HG03045 (cell line): ENCODE data around the gene FGF19.
"Not testable (repeated sequence)": the region's sequence is repeated elsewhere in the genome, so short reads cannot be mapped to it uniquely, and the experiment has no call there.

Experiments
- ATAC-seq: cut with Tn5 transposase; IDR thresholded peaks from one replicate; pipeline ENCODE4 v1.9.1; 2021; ENCODE audit warnings: mild to moderate bottlenecking, moderate library complexity; ENCODE audit not compliant: unreplicated experiment

Gene FGF19

DNA sequence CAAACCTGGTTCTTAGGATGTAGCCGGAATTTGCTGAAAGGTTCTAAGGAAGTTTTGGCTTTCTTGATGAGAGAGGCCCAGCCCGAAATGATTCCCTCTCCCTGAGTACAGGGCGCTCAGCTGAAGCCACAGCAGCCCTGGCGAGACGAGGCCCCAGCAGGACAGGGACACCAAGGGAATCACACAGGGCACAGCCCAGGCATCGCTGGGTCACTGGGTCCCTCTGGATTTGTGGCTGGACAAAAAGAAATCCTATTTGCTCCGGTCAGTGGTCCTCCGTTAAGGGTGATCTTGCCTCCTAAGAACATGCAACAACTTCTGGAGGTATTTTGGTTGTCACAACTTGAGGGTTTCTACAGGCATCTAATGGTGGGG lies 6.4 kb downstream of the FGF19 start:
- ATAC-seq: no peak

- ATAC-seq: no peak
These were observed 6.9 kb downstream of the FGF19 start for GRCh38 chr11:69696749-69697468.

DNA sequence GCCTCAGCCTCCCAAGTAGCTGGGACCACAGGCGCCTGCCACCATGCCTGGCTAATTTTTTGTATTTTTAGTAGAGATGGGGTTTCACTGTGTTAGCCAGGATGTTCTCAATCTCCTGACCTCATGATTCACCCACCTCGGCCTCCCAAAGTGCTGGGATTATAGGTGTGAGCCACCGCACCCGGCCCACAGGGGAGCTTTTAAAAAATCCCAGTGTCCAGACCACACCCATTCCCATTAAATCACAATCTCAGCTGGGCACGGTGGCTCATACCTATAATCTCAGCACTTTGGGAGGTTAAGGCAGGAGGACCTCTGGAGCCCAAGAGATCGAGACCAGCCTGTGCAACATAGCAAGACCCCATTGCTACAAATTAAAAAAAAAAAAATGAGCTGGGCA lies 7.8 kb downstream of the FGF19 start:
- not testable (repeated sequence) for ATAC-seq

DNA sequence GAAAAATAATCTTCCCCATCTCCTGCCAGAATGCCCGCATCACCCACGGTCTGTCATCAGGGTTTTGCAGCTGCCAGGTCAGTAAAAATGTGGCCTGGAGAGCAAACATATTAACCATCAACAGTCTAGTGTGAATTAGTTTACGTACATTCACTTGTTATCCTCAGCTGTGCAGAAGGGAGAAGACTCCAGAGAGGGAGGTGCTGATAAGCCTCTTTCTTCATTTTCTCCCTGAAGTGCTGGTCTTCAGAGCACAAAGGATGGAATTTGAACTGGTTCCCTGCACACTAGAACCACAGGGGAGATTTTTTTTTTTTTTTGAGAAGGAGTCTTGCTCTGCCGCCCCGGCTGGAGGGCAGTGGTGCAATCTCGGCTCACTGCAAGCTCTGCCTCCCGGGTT lies 8.2 kb downstream of the FGF19 start:
- ATAC-seq: no peak

DNA sequence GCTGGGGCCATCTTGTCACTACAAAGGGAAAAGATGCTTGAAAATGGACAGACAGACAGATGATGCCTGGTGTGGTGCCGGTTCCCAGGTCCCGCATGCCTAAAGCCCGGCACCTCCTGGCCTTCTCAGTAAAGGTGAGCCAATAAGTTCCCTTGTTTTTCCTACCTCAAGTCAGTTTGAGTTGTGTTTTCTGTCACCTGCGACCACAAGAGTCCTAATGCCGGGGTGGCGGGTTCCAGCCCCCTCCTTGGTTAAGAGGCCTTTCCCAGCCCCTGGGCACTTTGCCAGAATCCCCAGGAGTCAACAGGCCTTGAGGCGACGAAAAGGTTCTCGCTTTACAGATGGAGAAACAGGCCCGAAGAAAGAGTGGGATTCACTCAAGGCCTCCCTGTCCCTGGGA lies 9.0 kb downstream of the FGF19 start:
- no peak for ATAC-seq

GRCh38 chr11:69692422-69692821 lies 11.4 kb downstream of the FGF19 start:
- no peak for ATAC-seq

- no peak for ATAC-seq
These were observed 12.4 kb downstream of the FGF19 start for GRCh38 chr11:69691463-69691862.

- no peak for ATAC-seq
These were observed 14.1 kb downstream of the FGF19 start for GRCh38 chr11:69689484-69690319.

- ATAC-seq: not testable (repeated sequence)
These were observed 15.7 kb downstream of the FGF19 start for GRCh38 chr11:69687969-69688771.

GRCh38 chr11:69686856-69687255 lies 17.0 kb downstream of the FGF19 start:
- no peak for ATAC-seq

- ATAC-seq: no peak
These were observed 17.4 kb downstream of the FGF19 start for GRCh38 chr11:69686452-69686851.

GRCh38 chr11:69685348-69685747 lies 18.5 kb downstream of the FGF19 start:
- ATAC-seq: no peak

- no peak for ATAC-seq
These were observed 19.2 kb downstream of the FGF19 start for GRCh38 chr11:69684651-69685050.

DNA sequence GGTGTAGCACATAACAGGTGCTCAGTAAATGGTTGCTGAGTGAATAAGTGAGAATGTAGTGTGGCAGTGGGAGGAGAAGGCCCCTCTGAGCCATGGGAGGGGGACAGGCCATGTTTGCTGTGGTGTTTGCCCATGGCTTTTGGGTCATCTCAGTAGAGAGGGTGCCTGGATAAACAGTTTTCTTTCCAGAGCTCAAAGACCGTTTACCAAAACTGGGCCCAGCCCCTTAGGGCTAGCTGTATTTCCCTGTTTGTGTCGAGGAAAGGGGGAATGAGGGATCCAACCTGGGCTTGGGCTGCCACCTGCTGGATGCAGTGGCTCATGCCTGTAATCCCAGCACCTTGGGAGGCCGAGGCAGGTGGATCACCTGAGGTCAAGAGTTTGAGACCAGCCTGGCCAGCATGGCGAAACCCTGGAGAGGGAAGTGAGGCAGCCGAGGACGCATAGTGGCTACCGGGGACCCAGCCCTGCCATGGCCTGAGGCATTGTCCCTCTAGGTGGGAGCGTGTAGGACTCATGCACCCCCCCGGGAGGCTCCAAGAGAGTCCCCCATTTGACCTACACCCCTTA lies 20.0 kb downstream of the FGF19 start:
- no peak for ATAC-seq

DNA sequence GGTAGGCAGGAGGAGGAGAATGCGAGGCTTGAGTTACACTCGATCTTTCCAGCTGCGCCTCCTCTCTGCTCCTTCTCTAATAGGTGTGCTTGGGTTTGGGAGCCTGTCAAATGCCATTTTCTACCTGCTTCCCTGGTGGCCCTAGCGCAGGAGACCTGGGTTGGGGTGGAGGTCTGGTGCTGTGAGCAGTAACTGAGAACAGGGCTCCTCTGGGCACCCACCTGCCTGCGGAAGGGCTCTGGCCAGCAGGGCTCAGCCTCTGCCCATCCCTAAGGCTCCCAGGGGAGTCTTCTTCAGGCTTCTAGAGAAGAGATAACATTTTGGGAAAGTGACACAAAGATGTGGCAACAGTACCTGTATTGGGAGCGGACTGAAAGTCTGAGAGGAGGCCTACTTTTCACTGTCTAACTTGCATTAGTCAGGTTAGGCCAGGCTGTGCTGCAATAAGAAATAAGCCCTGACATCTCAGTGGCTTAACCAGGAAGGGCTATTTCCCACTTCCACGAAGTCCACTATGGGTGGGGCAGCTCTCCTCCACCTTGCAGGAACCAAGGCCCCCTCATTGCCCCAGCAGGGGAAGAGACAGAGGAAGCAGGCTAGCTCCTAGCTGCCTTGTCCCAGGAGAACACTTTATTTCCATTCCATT lies 21.0 kb downstream of the FGF19 start:
- ATAC-seq: no peak

DNA sequence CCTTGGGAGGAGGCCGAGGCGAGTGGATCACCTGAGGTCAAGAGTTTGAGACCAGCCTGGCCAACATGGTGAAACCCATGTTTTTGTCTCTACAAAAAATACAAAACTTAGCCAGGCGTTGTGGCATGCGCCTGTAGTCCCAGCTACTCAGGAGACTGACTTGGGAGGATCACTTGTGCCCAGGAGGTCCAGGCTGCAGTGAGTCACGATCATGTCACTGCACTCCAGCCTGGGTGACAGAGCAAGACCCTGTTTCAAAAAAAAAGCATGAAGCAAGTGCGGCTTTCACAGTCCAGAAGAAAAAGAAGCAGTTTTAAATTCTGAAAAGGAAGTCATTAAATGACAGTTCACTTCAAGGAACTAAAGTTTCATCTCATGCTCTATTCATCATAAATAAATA lies 21.6 kb downstream of the FGF19 start:
- no peak for ATAC-seq

- no peak for ATAC-seq
These were observed 23.1 kb downstream of the FGF19 start for GRCh38 chr11:69680688-69681087.

DNA sequence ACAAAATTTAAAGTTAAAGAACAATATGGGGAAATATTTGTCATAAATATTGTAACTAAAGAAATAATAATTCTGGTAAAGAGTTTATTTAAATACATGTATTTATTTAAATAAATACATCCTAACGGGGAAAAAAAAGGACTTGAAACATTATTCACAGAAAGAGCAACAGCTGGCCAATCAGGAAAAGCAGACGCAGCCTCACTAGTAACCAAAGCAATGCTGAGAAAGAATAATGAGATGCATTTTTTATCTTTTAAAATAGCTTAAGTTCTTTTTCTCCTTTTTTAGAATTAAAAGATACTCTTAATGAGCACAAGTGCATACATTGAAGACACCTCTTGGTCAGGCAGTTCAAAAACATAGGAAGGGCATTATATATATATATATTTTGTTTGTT lies 26.1 kb downstream of the FGF19 start:
- no peak for ATAC-seq

DNA sequence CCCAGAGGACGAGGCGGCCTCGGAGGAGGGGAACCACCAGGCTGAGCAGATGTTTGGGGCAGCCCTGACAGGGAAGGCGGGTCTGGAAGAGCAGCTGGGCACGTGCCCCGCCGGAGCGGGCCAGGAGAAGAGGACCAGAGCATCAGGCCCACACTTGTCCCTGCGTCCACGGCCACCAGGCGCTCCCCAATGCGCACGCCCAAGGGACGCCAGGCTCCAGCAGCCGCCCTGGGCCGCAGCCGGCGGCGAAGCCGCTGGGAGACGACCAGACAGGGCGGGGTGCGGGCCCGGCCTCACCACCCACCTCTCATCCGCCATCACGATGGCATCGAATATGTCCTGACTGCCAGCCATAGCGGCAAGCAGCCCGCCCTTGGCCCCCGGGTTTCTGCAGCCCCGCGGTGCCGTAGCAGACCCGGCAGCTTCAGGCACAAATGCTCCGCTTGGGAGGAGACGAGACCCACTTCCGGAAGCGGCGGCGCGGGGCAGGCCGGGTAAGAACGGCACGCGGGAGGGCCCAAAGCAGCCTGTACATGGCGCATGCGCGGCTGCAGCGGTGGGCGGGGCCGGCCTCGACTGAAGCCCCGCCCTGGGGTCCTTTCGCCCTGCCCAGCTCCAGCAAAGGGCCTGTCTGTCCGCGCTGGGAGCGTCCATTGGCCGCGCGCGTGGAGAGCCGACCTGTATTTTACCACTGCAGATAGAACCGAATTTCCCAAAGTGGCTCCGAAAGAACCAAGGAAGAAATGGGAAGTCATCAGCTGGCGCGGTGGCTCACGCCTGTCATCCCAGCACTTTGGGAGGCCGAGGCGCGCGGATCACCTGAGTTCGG lies 28.7 kb downstream of the FGF19 start, which contains the start of gene LTO1:
LTO1 (minus strand) TSS at position 468 of the 829 bp plus-strand sequence; CDS start at position 354, 114 bp downstream.
- ATAC-seq: peak; percentile 87
